Progenitor cell of endocrine pancreas (in vitro differentiated cells): Measurements from ENCODE around the gene ARHGAP18. TPM values are rescaled to one million over a fixed set of nuclear protein-coding genes. Genes with fewer than 3 reads are reported as not detected.

ENCODE experiments used
- DNase-seq: peaks from one replicate; pipeline ENCODE4 v3.0.0; 2021; ENCODE audit warnings: low spot score; ENCODE audit not compliant: unreplicated experiment
- H3K27ac Mint-ChIP-seq: 2 replicates; pipeline ENCODE4 v1.8.0; 2021; ENCODE audit warnings: mild to moderate bottlenecking, moderate library complexity, mixed read lengths
- H3K27me3 Mint-ChIP-seq: 2 replicates; pipeline ENCODE4 v1.8.0; 2021; ENCODE audit warnings: mixed read lengths
- H3K36me3 Mint-ChIP-seq: 2 replicates; pipeline ENCODE4 v1.8.0; 2022; ENCODE audit warnings: mixed read lengths; ENCODE audit not compliant: insufficient read depth
- H3K4me1 Mint-ChIP-seq: 2 replicates; pipeline ENCODE4 v1.8.0; 2021; ENCODE audit warnings: low read depth, mixed read lengths
- H3K4me3 Mint-ChIP-seq: 2 replicates; pipeline ENCODE4 v1.8.0; 2021; ENCODE audit warnings: low read depth, mild to moderate bottlenecking, moderate library complexity, mixed read lengths
- H3K9me3 Mint-ChIP-seq: 2 replicates; pipeline ENCODE4 v1.8.0; 2021; ENCODE audit warnings: low read depth, mixed read lengths
- total RNA-seq: library from RNA; stranded (reverse); gene quantifications from 2 replicates; pipeline ENCODE4 v1.2.1, GENCODE V29; 2021
- TF ChIP-seq, protein P1 (sequence below): fragments of 200-600 bp; sonication (generic); IDR thresholded peaks from one replicate; pipeline ENCODE4 v1.5.0; 2021; ENCODE audit warnings: antibody characterized with exemption, mild to moderate bottlenecking; ENCODE audit not compliant: unreplicated experiment

ARHGAP18 gene
- total RNA-seq, 1 donor from 2014 or later: 26.9 TPM

DNA sequence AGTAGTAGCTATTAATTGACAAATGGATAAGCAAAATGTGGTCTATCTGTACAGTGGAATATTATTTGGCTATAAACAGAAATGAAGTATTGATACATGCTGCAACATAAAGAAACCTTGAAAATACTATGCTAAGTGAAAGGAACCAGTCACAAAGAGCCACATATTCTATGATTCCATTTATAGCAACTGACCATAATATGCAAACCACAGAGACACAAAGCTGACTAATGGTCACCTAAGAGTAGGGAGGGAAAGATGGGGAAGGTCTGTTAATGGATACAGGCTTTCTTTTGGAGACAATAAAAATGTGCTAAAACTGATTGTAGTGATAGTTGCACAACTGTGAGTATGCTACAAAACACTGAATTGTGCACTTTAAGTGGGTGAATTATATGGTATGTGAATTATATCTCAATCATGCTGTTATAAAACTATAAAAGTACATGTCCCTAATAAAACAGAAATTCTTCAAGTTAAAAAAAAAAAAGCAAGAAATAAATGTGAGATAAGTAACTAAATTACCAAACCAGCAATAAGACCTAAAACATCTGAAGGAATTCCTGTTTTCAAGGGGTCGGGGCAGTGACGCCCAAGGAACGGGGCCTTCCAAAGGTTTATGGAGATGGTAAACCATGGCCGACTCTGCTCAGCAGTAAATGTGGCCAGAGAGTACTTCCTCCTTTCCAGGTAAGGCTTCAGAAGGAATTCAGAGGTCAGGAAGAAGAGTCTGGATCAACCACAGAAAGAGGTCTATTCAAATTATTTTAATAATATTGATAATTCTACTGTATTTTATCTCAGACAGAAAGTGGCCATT is 75.4 kb downstream of the ARHGAP18 start:
- Mint-ChIP-seq H3K27me3 (no peaks in the 10 kb centered on the region), H3K36me3 (peaks cover 15% of the 10 kb centered on the region), H3K4me1 (peaks cover 26% of the 10 kb centered on the region), H3K9me3 (peaks cover 3% of the 10 kb centered on the region), H3K4me3 (no peak overlapping the region), H3K27ac (no peak overlapping the region)
- no peak for DNase-seq
- TF ChIP-seq, protein P1, sequence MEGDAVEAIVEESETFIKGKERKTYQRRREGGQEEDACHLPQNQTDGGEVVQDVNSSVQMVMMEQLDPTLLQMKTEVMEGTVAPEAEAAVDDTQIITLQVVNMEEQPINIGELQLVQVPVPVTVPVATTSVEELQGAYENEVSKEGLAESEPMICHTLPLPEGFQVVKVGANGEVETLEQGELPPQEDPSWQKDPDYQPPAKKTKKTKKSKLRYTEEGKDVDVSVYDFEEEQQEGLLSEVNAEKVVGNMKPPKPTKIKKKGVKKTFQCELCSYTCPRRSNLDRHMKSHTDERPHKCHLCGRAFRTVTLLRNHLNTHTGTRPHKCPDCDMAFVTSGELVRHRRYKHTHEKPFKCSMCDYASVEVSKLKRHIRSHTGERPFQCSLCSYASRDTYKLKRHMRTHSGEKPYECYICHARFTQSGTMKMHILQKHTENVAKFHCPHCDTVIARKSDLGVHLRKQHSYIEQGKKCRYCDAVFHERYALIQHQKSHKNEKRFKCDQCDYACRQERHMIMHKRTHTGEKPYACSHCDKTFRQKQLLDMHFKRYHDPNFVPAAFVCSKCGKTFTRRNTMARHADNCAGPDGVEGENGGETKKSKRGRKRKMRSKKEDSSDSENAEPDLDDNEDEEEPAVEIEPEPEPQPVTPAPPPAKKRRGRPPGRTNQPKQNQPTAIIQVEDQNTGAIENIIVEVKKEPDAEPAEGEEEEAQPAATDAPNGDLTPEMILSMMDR: no peak

DNA sequence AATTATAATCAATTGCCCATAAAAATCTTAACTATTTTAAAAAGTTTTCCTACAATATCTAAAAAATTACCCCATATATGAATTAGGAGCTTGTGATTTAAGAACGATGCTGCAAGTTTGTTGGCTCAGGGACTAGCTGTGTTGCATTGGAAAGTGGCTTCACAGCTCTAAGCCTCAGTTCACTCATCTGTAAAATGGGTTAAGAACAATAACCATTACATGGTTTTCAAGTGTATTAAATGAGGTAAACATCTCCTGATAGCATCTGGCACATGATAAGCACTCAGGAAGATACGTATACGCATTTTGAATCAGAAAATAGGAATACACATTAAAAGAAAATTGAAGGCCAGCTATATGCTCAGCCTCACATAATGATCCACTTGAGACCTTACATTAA is 76.4 kb downstream of the ARHGAP18 start:
- no peaks in the 10 kb centered on the region for H3K27me3 Mint-ChIP-seq
- TF ChIP-seq, protein P1: no peak
- no peak for DNase-seq
- no peak overlapping the region for H3K4me3 Mint-ChIP-seq
- H3K4me1 Mint-ChIP-seq: peaks cover 17% of the 10 kb centered on the region
- H3K9me3 Mint-ChIP-seq: peaks cover 3% of the 10 kb centered on the region
- peaks cover 17% of the 10 kb centered on the region for H3K36me3 Mint-ChIP-seq
- no peak overlapping the region for H3K27ac Mint-ChIP-seq

DNA sequence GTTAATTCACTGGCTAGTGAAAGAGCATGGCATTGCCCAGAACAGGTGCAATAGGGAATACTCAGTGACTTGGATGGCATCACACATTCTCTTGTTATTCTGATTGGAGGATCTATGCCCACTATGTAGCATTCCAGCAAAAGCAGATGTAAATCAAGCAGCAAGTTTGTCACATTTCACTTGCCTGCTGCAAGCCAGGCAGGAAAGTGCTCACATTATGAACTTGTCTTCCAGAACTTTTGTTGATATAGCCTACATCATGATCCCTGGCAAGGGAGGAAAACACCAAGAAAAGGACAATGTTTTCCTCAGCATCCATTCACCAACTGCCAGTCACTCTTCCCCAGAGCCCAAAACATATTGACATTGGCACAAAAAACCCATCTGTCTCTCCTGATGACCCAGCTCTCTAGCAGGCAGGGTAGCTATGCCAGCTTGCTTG is 77.8 kb downstream of the ARHGAP18 start:
- Mint-ChIP-seq H3K4me1 (peaks cover 5% of the 10 kb centered on the region), H3K27ac (no peak overlapping the region), H3K4me3 (no peak overlapping the region), H3K9me3 (peaks cover under 1% of the 10 kb centered on the region), H3K36me3 (peaks cover 16% of the 10 kb centered on the region), H3K27me3 (no peaks in the 10 kb centered on the region)
- TF ChIP-seq, protein P1: no peak
- no peak for DNase-seq

DNA sequence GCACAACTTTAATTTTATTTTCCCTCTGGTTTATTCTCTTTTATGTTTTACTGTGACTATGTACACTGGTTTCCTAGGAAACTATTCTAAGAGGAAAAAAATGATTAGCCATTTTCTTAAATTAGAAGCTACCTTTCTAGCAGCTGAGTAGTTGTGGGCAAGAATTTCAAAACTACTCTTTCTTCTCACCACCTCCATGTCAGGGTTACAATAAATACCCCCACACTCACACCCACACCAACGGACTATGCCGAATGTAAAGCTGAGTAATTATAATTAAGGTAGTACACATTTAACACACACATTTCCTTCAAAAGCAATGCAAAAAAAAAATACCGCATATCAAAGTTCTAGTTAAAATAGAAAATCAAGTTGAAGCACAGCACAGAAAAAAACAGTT is 78.9 kb downstream of the ARHGAP18 start:
- H3K27ac Mint-ChIP-seq: no peak overlapping the region
- DNase-seq: no peak
- H3K9me3 Mint-ChIP-seq: no peaks in the 10 kb centered on the region
- H3K36me3 Mint-ChIP-seq: peaks cover 15% of the 10 kb centered on the region
- H3K4me3 Mint-ChIP-seq: no peak overlapping the region
- H3K27me3 Mint-ChIP-seq: no peaks in the 10 kb centered on the region
- TF ChIP-seq, protein P1: no peak
- peaks cover 4% of the 10 kb centered on the region for H3K4me1 Mint-ChIP-seq

DNA sequence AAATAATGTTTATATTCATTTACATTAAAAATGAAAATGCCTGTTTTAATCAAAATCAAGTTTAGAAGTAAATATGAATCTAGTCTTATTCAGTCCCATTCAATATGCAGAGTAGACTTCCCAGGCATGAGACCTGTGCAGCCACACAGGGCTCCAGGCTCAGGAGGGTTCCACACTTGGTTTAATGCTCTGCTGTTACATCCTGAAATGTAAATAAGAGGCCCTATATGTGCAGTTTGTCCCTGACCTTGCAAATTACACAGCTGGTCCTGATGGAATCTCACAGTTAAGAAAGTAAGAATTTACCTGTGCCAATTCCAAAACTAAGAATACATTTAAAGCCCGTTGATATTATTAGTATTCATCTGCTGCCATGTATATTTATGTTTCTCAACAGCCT is 79.4 kb downstream of the ARHGAP18 start:
- peaks cover 4% of the 10 kb centered on the region for H3K4me1 Mint-ChIP-seq
- TF ChIP-seq, protein P1: no peak

More for the DNA sequence above, 79.4 kb downstream of the ARHGAP18 start:
- H3K9me3 Mint-ChIP-seq: no peaks in the 10 kb centered on the region
- no peak overlapping the region for H3K27ac Mint-ChIP-seq
- no peak for DNase-seq
- H3K27me3 Mint-ChIP-seq: no peaks in the 10 kb centered on the region
- H3K36me3 Mint-ChIP-seq: peaks cover 15% of the 10 kb centered on the region
- no peak overlapping the region for H3K4me3 Mint-ChIP-seq
